K562 (cell line): ENCODE measurements around the gene TALDO1. TPM values are rescaled to one million over a fixed set of nuclear protein-coding genes. Genes with fewer than 3 reads are reported as not detected.

Source experiments
- ATAC-seq: fragments of 200-7000 bp; cut with Tn5 transposase; 3 replicates; pipeline ENCODE4 v1.9.1; 2020; ENCODE audit warnings: moderate library complexity
- BruUV-seq: library from RNA; stranded (reverse); fragments of 400-500 nt; replicated peaks from 2 replicates; lab custom pipeline; 2021; lab: Mats Ljungman, UMichigan
- CTCF ChIA-PET: fragments of 300-600 bp; formaldehyde crosslinking; extraction: SDS; loops from one replicate; lab custom pipeline; 2021; ENCODE audit warnings: low intra/inter-chr PET ratio; lab: Yijun Ruan, JAX
- POLR2A ChIA-PET: fragments of 300-600, 350-650 bp; sonication (Branson Sonifier 250); formaldehyde crosslinking; extraction: SDS; loops from one replicate; lab custom pipeline; 2021; ENCODE audit warnings: antibody characterized with exemption, inconsistent platforms; lab: Yijun Ruan, JAX
- DNase-seq, 4 experiments: peaks; one replicate each; pipeline versions ENCODE4 v3.0.0 to v3.0.0-alpha.2; 2011 to 2018; ENCODE audit warnings: low spot score in 3 of 4, mixed read lengths in 3 of 4; ENCODE audit errors: extremely low read depth in 1 of 4
- FAIRE-seq: peaks from 2 replicates; lab custom pipeline; 2011; peaks lifted over from hg19 to GRCh38; lab: Jason Lieb, UNC
- H2AFZ ChIP-seq: 2 replicates; pipeline ENCODE4 v1.6.0; 2011; ENCODE audit warnings: low read depth, low read length, control low read depth, inconsistent platforms
- H3K27ac ChIP-seq: fragments of 200-600 bp; 3 replicates; pipeline ENCODE4 v1.8.0; 2011; ENCODE audit warnings: low read depth, mild to moderate bottlenecking, control low read depth, inconsistent platforms, low read length, moderate library complexity, mixed read lengths; ENCODE audit errors: extremely low read depth
- H3K27me3 ChIP-seq, 2 experiments: fragments of 300-600 bp in 1 of 2; 2 replicates in 1 of 2; 3 replicates in 1 of 2; pipeline versions ENCODE4 v1.6.0 to v1.8.0; 2011; ENCODE audit warnings: inconsistent platforms in 2 of 2, low read length in 2 of 2, mild to moderate bottlenecking in 1 of 2, mixed read lengths in 1 of 2, moderate library complexity in 1 of 2; ENCODE audit not compliant: control insufficient read depth in 2 of 2, insufficient read depth in 2 of 2
- H3K36me3 ChIP-seq: fragments of 300-600 bp; 3 replicates; pipeline ENCODE4 v1.8.0; 2011; ENCODE audit warnings: mild to moderate bottlenecking, low read length, inconsistent platforms; ENCODE audit not compliant: control insufficient read depth, insufficient read depth
- H3K4me1 ChIP-seq, 2 experiments: fragments of 200-600 bp in 1 of 2; replicated peaks in 1 of 2; 2 replicates in 1 of 2; 3 replicates in 1 of 2; pipeline versions ENCODE4 v1.5.1 to v1.8.0; 2011; ENCODE audit warnings: inconsistent platforms in 2 of 2, low read length in 2 of 2, mild to moderate bottlenecking in 1 of 2, mixed read lengths in 1 of 2, moderate library complexity in 1 of 2; ENCODE audit not compliant: control insufficient read depth in 2 of 2, insufficient read depth in 2 of 2
- H3K4me2 ChIP-seq: 2 replicates; pipeline ENCODE4 v1.6.1; 2011; ENCODE audit warnings: low read length, control low read depth, inconsistent platforms, mixed read lengths; ENCODE audit not compliant: insufficient read depth
- H3K4me3 ChIP-seq: fragments of 200-600 bp; sonication (generic), shearing (Covaris generic); 2 replicates; pipeline ENCODE4 v1.5.1; 2016; ENCODE audit warnings: control low read depth, inconsistent platforms
- H3K79me2 ChIP-seq: fragments of 200-600 bp; 3 replicates; pipeline ENCODE4 v1.8.0; 2011; ENCODE audit warnings: low read length, inconsistent platforms; ENCODE audit not compliant: control insufficient read depth, insufficient read depth
- H3K9ac ChIP-seq, 2 experiments: 2 replicates each; pipeline versions ENCODE4 v1.6.0 to v1.6.1; 2011; ENCODE audit warnings: low read depth in 2 of 2, low read length in 2 of 2, control low read depth in 1 of 2, inconsistent platforms in 1 of 2, mild to moderate bottlenecking in 1 of 2, mixed read lengths in 1 of 2; ENCODE audit not compliant: insufficient read depth in 1 of 2
- H3K9me1 ChIP-seq: one replicate; pipeline ENCODE4 v1.6.0; 2011; ENCODE audit warnings: inconsistent platforms, mild to moderate bottlenecking, low read length, moderate library complexity; ENCODE audit not compliant: control insufficient read depth, insufficient read depth
- H3K9me3 ChIP-seq: replicated peaks from 2 replicates; pipeline ENCODE4 v1.5.1; 2011; ENCODE audit warnings: low read depth, low read length, inconsistent platforms; ENCODE audit not compliant: control insufficient read depth, insufficient read depth
- H4K20me1 ChIP-seq: replicated peaks from 2 replicates; pipeline ENCODE4 v1.6.1; 2011; ENCODE audit warnings: low read length, inconsistent platforms, mixed read lengths; ENCODE audit not compliant: control insufficient read depth, insufficient read depth
- DIDO1 ChIP-seq: fragments of 450-650 bp; IDR thresholded peaks from 2 replicates; pipeline ENCODE4 v1.6.1; 2016; ENCODE audit warnings: low read depth, missing biosample characterization, missing genetic modification characterization
- ELK3 ChIP-seq: fragments of 450-650 bp; formaldehyde crosslinking; IDR thresholded peaks from 2 replicates; pipeline ENCODE4 v1.4.0; 2020; ENCODE audit warnings: mild to moderate bottlenecking
- ETV5 ChIP-seq: sonication (generic); formaldehyde crosslinking; IDR thresholded peaks from 2 replicates; pipeline ENCODE4 v1.4.0; 2020; ENCODE audit warnings: low read depth, mild to moderate bottlenecking, missing genetic modification reagents
- HMG20A ChIP-seq: fragments of 450-650 bp; formaldehyde crosslinking; conservative IDR thresholded peaks from 2 replicates; pipeline ENCODE4 v1.4.0; 2020; ENCODE audit warnings: mild to moderate bottlenecking, mixed read lengths
- JUN ChIP-seq, 2 experiments: sonication (generic) in 1 of 2; formaldehyde crosslinking in 1 of 2; IDR thresholded peaks; 2 replicates each; pipeline versions ENCODE4 v1.6.1 to v1.8.0; 2012 to 2022; ENCODE audit warnings: borderline replicate concordance in 2 of 2, mild to moderate bottlenecking in 2 of 2, improper control_type of control experiment in 1 of 2, low read depth in 1 of 2, low read length in 1 of 2, missing genetic modification reagents in 1 of 2
- KLF1 ChIP-seq: fragments of 450-650 bp; IDR thresholded peaks from 2 replicates; pipeline ENCODE4 v1.6.1; 2016; ENCODE audit warnings: missing genetic modification characterization, missing compliant biosample characterization
- MCM3 ChIP-seq: fragments of 450-650 bp; IDR thresholded peaks from 2 replicates; pipeline ENCODE4 v1.6.1; 2016
- NFIC ChIP-seq: fragments of 450-650 bp; IDR thresholded peaks from 2 replicates; pipeline ENCODE4 v1.6.1; 2017; ENCODE audit warnings: mild to moderate bottlenecking, inconsistent platforms
- NFIX ChIP-seq: fragments of 250-450 bp; sonication (Bioruptor Pico); IDR thresholded peaks from 2 replicates; pipeline ENCODE4 v1.4.0; 2020; ENCODE audit warnings: low read depth, mild to moderate bottlenecking, moderate library complexity
- NUFIP1 ChIP-seq: fragments of 450-650 bp; IDR thresholded peaks from 2 replicates; pipeline ENCODE4 v1.6.1; 2018; ENCODE audit not compliant: partially characterized antibody
- PHF8 ChIP-seq: fragments of 200-600 bp; sonication (generic); IDR thresholded peaks from 2 replicates; pipeline ENCODE4 v1.6.1; 2012; ENCODE audit warnings: mixed run types, mild to moderate bottlenecking, inconsistent platforms, low read length, moderate library complexity, borderline replicate concordance
- RBM39 ChIP-seq: fragments of 200-400 bp; formaldehyde crosslinking; optimal IDR thresholded peaks from 2 replicates; pipeline ENCODE3; 2018; ENCODE audit warnings: low read depth, low read length
- SIN3B ChIP-seq: fragments of 450-650 bp; IDR thresholded peaks from 2 replicates; pipeline ENCODE4 v1.6.1; 2017; ENCODE audit warnings: low read depth, mild to moderate bottlenecking, moderate library complexity
- YY1 ChIP-seq, 3 experiments: IDR thresholded peaks; 2 replicates each; pipeline ENCODE4 v1.6.1; 2011; ENCODE audit warnings: low read length in 2 of 3, mild to moderate bottlenecking in 2 of 3, moderate library complexity in 2 of 3, borderline replicate concordance in 1 of 3, control low read depth in 1 of 3, low read depth in 1 of 3; ENCODE audit not compliant: insufficient read depth in 3 of 3, insufficient replicate concordance in 2 of 3, control insufficient read depth in 1 of 3, insufficient read length in 1 of 3; ENCODE audit errors: extremely low read depth in 1 of 3
- ZNF512 ChIP-seq: IDR thresholded peaks from 2 replicates; pipeline ENCODE4 v1.6.1; 2016; ENCODE audit warnings: missing genetic modification characterization, missing compliant biosample characterization
- ZNF583 ChIP-seq: fragments of 250-450 bp; sonication (Bioruptor Pico); IDR thresholded peaks from 2 replicates; pipeline ENCODE4 v1.4.0; 2020
- WGBS: fragments of 100-300 bp; shearing (Covaris generic); methylation state at CpG from one replicate; pipeline ENCODE4 v1.1.6; 2016; ENCODE audit warnings: low coverage, mixed read lengths; ENCODE audit not compliant: insufficient coverage; ENCODE audit errors: missing lambda C conversion rate; 5-methylcytosine and 5-hydroxymethylcytosine counted together
- in situ Hi-C: fragments of 300-500 bp; cut with MboI; formaldehyde crosslinking; loops from 4 replicates; pipeline ENCODE4 v1.15.0; 2018; ENCODE audit warnings: inconsistent platforms, mixed read lengths
- intact Hi-C: fragments of 100-400 bp; cut with micrococcal nuclease; formaldehyde crosslinking; loops from 2 replicates; pipeline ENCODE4 v1.14.2; 2022
- polyA plus RNA-seq, 8 experiments: library from polyadenylated mRNA; depleted of rRNA in 4 of 8; stranded (reverse) in 5 of 8; unstranded in 3 of 8; fragments of >200 nt; fragmentation: Nextera tagmentation in 2 of 8; fragmentation: Illumina TruSeq in 1 of 8; extraction: Ambion mirVana in 2 of 8; extraction: Trizol in 1 of 8; gene quantifications; 2 replicates each; pipeline versions ENCODE4 v1.2.1 to v1.2.3, GENCODE V29; 2011 to 2014; ENCODE audit warnings: inconsistent platforms in 1 of 8, missing spikeins in 1 of 8
- total RNA-seq, 7 experiments: library from RNA; depleted of rRNA in 6 of 7; stranded (reverse); fragments of >200 nt in 6 of 7; fragmentation: Illumina TruSeq in 2 of 7; extraction: Trizol in 2 of 7; gene quantifications; 2 replicates each; pipeline versions ENCODE4 v1.2.1 to v1.2.3, GENCODE V29; 2011 to 2021; ENCODE audit warnings: low replicate concordance in 1 of 7
- TF ChIP-seq, protein P1 (sequence below): fragments of 450-650 bp; IDR thresholded peaks from 2 replicates; pipeline ENCODE4 v1.6.1; 2016; ENCODE audit warnings: missing biosample characterization, missing genetic modification characterization

TALDO1 gene
- total and polyA plus RNA-seq, 9 of the 15 experiments (the other 6 are each of a cell fraction or from before 2014, with no cell fraction given) = 260 to 541 (median 441) TPM

DNA sequence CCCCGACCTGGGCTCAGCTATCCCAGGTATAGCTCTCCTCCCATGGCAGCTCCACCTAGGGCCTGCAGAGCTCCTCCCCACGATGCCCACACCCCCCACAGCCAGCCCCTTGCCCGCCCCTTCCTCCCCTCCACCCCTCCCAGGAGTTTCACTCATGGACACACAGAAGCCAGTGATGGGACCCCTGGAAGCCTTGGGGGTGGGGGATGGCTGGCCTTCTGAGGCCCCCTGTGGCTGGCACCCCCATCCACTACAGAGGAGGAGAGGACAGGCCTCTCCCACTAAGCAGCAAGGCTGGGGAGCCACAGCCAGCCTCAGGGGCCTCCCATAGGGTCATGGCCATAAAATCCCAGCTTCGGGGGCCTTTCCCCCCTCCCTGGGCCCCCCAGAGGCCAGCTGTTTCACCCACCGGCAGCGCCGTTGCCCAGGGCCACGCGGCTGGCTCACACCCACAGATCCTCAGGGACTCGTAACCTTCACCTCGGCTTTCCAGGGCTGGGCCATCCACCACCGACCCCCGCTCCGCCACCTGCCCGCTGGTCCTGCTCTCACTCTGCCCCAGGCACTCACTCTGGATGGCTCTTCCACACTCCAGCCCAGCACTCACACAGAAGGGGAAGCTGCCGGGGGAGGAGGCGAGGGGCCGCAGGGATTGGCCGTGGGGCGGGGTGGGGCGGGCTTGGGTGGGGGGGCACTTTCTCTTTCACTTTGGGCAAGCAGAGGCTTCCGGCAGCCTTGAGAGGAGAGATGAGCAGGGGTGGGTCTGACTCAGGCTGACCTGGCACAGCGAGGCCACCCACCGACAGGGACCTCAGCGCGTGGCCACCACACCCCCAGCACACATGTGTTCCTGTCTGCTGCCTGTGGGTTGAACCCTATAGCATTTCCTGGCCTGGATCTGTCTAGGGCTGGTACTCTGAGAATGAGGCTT is 48.6 kb downstream of the TALDO1 start:
- peak; percentile 66 to 87 (median 74) for DNase-seq
- BruUV-seq = no TSS peak
- H3K4me1 ChIP-seq = peaks cover 7 to 94% of the 10 kb centered on the region in 2 experiments
- peaks cover 47% of the 10 kb centered on the region; the same call in 1 of the 3 replicates for H3K36me3 ChIP-seq
- 16% methylated on average over 8 of the region's 26 CpGs for WGBS
- no peaks in the 10 kb centered on the region for H3K9me1 ChIP-seq
- peak overlapping the region; percentile 66 to 95; a peak in 3 of 4 replicates for H3K9ac ChIP-seq
- H3K27me3 ChIP-seq = no peaks in the 10 kb centered on the region
- peak overlapping the region; percentile 71 for H3K27ac ChIP-seq
- H3K9me3 ChIP-seq = no peaks in the 10 kb centered on the region
- H2AFZ ChIP-seq = peak overlapping the region; percentile 53; the same call in 1 of the 2 replicates
- ChIA-PET CTCF (no interaction called here), POLR2A (interaction anchor here (0.8 to 2.2 kb wide), 8 partner anchors 7 to 238 kb away, joined by 3 to 26 read pairs (median 4); partner anchors contain the start of gene RPLP2)
- peak; percentile 72 for ATAC-seq
- no peaks in the 10 kb centered on the region for H4K20me1 ChIP-seq
- H3K79me2 ChIP-seq = peaks cover 26% of the 10 kb centered on the region
- in situ Hi-C loops = no loop called here
- H3K4me3 ChIP-seq = peak overlapping the region; percentile 73
- H3K4me2 ChIP-seq = peak overlapping the region; percentile 91
- intact Hi-C loops = loop anchor here (5.0 to 10.0 kb wide), 2 partner anchors 69 to 231 kb away; partner anchors contain the start of genes LMNTD2 and RASSF7
- peak; percentile 83 for FAIRE-seq
- no peak for TF ChIP-seq HMG20A
- TF ChIP-seq ELK3 = no peak
- TF ChIP-seq ZNF512 (tag) = no peak
- no peak for TF ChIP-seq JUN (IDR thresholded peaks at IDR 0.05; ENCODE audit: borderline replicate concordance, low read depth, low read length)
- no peak for TF ChIP-seq JUN (CRISPR knock-in tag; IDR thresholded peaks at IDR 0.05; ENCODE audit: borderline replicate concordance)
- no peak for TF ChIP-seq NFIX
- TF ChIP-seq, protein P1, sequence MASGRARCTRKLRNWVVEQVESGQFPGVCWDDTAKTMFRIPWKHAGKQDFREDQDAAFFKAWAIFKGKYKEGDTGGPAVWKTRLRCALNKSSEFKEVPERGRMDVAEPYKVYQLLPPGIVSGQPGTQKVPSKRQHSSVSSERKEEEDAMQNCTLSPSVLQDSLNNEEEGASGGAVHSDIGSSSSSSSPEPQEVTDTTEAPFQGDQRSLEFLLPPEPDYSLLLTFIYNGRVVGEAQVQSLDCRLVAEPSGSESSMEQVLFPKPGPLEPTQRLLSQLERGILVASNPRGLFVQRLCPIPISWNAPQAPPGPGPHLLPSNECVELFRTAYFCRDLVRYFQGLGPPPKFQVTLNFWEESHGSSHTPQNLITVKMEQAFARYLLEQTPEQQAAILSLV (tag) = no peak
- no peak for TF ChIP-seq SIN3B
- TF ChIP-seq MCM3 = no peak
- no peak for TF ChIP-seq DIDO1
- peak; percentile 39; the same call in 1 of the 2 replicates for TF ChIP-seq PHF8
- TF ChIP-seq RBM39 = no peak
- no peak for TF ChIP-seq YY1 (IDR thresholded peaks at IDR 0.05; ENCODE audit: borderline replicate concordance in 1 of 3, control insufficient read depth in 1 of 3, extremely low read depth in 1 of 3, insufficient read depth in 3 of 3, insufficient read length in 1 of 3, insufficient replicate concordance in 2 of 3, low read depth in 1 of 3, low read length in 2 of 3)
- TF ChIP-seq NFIC = no peak
- no peak for TF ChIP-seq ETV5 (CRISPR knock-in tag)
- no peak for TF ChIP-seq ZNF583 (CRISPR knock-in tag)
- TF ChIP-seq KLF1 (tag) = no peak
- TF ChIP-seq NUFIP1 = no peak
